AG10803 (cell line): ENCODE results near the gene LIPT1.

Source experiments
- DNase-seq: peaks from one replicate; pipeline ENCODE4 v3.0.0; 2010; ENCODE audit warnings: low read depth
- H3K4me3 ChIP-seq: 2 replicates; pipeline ENCODE4 v1.5.1; 2011; ENCODE audit warnings: mild to moderate bottlenecking, low read length, control low read depth
- TF ChIP-seq, protein P1 (sequence below): conservative IDR thresholded peaks from 2 replicates; pipeline ENCODE4 v1.5.1; 2011; ENCODE audit warnings: mild to moderate bottlenecking, low read length, control low read depth, inconsistent platforms

Gene LIPT1

DNA sequence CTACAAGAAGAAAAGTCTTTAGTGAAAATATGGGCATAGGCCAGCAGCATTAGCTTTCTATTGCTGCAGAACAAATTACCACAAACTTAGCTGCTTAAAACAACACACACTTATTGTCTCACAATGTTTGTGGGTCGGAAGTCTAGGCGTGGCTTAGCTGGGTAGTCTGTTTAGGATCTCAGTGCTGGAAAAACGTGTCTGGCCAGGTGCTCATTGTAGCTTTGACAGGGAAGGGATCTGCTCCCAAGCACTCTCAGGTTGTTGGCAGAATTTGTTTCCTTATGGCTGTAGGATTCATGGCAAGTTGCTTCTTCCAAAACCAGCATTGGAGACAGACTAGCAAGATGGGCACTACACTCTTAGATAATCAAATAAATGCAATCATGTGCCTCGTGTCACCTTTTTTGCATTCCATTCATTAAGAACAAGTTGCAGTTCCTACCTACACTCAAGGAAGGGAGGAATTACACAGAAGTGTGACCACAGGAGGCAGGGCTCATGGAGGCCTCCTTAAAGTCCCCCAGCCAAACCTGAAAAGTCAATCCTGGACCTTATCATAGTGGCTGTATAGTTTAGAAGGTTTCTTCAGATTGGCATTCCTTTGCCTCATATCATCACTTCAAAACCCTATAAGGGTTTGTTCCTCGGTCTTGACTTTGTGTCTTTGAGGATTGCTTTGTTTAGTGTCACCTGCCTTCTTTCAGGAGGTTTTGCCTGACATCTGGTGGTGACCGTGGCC, 43.5 kb downstream of the LIPT1 start:
- TF ChIP-seq, protein P1, sequence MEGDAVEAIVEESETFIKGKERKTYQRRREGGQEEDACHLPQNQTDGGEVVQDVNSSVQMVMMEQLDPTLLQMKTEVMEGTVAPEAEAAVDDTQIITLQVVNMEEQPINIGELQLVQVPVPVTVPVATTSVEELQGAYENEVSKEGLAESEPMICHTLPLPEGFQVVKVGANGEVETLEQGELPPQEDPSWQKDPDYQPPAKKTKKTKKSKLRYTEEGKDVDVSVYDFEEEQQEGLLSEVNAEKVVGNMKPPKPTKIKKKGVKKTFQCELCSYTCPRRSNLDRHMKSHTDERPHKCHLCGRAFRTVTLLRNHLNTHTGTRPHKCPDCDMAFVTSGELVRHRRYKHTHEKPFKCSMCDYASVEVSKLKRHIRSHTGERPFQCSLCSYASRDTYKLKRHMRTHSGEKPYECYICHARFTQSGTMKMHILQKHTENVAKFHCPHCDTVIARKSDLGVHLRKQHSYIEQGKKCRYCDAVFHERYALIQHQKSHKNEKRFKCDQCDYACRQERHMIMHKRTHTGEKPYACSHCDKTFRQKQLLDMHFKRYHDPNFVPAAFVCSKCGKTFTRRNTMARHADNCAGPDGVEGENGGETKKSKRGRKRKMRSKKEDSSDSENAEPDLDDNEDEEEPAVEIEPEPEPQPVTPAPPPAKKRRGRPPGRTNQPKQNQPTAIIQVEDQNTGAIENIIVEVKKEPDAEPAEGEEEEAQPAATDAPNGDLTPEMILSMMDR = no peak

DNA sequence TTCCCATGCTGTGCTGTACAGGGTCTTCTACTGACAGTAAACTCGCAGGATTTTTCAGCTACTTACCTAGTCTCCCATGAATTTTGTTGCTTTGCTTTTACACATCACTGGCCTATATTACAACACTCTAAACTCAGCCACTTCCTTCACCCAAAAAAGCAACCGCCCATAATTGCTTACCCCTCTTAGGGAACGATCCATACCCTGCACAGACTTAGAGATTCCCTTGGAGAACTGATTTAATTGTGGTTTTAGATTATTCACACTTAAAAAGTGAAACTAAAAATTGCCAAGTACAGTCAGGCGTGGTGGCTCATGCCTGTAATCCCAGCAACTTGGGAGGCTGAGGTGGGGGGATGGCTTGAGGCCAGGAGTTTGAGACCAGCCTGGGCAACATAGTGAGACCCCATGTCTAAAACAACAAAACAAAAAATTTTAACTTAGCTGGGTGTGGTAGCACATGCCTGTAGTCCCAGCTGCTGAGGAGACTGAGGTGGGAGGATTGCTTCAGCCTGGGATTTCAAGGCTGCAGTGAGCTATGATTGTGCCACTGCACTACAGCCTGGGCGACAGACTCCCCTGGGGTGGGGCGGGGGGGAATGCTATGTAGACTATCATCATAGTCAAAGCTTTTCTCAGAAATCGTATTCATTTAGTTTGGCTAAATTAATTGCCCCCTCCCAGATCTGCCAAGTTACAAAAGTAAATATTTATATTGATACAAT, 45.5 kb downstream of the LIPT1 start:
- no peak overlapping the region for H3K4me3 ChIP-seq
- TF ChIP-seq, protein P1 = no peak
- DNase-seq = no peak

More for the DNA sequence above, 43.5 kb downstream of the LIPT1 start:
- DNase-seq = no peak
- no peak overlapping the region for H3K4me3 ChIP-seq

DNA sequence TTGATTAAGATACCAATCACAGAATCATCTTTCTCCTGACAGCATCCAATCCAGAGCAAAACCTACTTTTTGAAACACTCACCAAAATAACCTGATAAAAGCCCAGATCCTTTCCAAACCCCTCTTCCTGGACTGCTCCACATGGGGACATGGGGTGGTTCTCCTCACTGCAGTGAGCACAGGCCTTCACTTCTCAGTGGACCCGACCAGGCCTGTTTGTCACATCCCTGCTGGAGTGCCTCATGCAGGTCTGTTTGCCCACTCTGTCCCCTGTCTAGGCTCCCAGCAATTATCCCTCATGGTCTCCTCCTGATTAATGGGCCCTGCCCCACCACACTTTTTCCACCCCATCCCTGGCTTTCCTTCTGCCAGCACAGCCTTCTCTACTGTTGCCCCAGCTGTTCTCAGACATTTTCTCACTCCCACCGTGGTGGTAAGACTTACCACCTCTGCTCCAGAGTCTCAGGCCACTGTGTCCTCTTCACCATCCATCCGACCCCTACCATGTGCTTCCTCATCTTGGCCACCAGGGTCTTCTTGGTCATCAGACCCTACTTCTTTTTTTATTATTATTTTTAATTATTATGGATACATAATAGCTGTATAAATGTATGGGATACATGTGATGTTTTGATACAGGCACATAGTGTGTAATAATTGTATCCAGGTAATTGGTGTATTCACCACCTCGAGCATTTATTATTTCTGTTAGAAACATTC, 47.4 kb downstream of the LIPT1 start:
- TF ChIP-seq, protein P1 = no peak
- no peak overlapping the region for H3K4me3 ChIP-seq
- no peak for DNase-seq

DNA sequence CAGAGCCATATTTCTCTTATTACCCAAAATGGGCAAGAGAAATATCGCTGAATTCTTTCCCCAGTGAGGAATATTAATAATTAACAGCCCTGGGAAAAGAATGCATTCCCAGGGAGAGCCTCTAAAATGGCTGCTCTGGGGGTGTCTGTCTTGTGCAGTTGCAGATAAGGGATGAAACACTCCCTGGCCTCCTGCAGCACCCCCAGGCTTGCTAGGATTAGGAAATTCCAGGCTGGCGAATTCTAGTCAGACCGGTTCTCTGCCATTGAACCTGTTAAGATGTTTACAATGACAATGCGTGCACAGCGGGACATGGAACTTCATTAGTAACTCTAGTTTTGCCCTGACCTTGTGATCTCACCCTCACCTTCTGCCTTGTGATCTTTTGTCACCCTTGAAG, 50.7 kb downstream of the LIPT1 start:
- no peak overlapping the region for H3K4me3 ChIP-seq
- TF ChIP-seq, protein P1 = no peak
- DNase-seq = no peak
